GM18517 (cell line): ENCODE data around the gene CKAP4.

Source experiments
- ATAC-seq: cut with Tn5 transposase; IDR thresholded peaks from one replicate; pipeline ENCODE4 v1.9.1; 2021; ENCODE audit warnings: mild to moderate bottlenecking, moderate library complexity; ENCODE audit not compliant: unreplicated experiment

The CKAP4 gene

DNA sequence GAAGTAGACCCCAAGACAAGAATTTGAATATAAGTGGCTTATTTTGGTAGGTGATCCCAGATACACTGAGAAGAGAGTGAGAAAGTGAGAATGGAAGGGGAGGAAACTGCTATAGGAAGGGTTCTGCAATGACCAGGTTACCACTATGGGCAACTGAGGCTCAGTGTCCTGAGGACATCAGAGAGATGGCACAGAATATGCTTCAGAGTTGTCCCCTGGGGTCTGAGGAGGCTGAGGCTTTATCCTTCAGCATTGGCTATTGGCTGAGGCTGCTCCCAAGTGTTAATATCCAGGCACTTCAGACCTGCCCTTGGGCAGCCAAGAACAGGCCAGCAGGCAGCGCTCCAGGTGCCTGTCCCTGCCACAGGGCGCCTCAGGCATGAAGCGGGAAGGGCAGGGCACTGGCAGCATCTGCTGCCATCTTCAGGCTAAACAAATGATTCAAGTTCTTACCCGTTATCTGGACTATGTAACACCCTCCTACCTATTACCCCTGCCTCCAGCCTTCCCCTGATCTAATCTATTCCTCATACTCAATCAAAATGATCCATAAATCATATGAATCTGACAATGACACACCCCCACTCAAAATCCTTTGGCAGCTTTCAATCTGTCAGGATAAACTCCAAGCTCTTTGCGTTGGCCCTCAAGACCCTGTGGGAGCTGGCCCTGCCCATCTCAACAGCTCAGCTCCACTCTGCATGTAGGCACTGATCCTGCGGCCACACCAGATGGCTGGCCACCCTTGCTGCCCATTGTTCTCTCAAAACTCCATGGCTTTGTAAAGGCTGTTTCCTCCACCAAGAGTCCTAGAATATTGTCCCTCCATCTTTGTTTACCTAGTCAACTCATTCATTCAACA is 42.4 kb downstream of the CKAP4 start:
- ATAC-seq: no peak

DNA sequence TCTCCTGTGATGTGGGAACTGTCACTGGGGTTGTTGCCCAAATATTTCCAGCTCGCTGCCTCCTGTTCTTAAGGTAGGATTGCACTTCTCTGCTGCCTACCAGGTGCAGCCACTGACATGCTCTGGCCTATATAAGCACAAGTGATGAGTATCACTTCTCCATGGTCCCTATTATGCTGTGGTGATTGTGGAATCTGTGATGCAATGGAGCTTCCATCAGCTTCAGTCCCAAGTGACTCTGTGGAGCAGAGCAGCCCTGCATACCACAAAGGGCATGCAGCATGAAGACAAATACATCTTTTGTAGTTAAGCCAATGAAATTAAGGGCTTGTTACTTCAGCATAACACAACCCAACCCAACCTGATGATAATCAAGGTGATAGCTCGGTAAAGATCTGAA is 43.5 kb downstream of the CKAP4 start:
- ATAC-seq: no peak

DNA sequence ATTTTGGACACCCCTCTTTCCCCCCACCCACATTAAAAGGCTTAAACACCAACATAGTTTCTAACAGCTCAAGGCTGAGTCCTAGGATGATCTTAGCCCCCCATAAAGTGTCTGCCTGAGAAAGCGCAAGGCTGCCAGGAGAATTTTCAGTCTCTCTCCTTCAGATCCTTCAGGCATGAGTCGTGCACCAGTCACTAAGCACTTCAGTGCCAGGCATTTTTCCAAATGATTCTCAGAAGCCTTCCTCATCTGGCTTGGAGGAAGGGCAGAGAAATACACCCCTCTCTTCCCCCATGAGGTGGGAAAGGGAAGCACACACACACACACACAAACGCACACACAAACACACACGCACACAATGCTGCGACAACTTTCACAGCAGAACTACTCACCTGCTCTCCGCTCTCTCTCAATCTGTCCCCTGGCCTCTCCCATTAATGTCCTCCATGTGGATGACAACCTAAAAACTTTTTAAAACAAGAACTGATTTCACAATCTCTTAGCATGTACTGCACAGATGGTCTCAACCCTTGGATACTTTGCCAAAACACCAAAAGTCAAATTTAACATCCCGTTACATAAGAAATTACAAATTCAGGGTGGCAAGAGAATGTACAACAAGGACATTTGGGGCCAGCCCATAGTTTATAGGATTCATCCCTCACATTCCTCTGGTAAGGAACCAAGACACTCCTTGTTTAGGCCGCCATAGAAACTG is 49.8 kb downstream of the CKAP4 start:
- ATAC-seq: no peak

DNA sequence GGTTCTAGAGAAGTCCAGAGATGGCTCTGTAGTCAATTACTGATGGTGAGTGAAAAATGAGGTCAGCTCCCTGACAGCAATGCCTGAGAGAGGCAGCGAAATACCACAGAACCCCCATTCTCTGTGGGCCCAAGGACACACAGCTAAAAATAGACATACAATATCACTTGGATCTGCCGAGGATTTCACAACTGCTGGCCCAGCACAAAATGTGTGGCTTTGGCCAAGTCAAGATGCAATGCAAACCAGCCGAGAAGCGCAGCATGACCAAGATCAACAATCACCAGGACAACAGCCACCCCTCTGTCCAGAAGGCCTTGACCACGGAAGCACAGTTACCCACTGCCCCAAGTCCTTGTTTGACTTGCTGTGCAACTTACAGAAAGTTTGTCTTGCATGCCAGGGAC is 52.2 kb downstream of the CKAP4 start:
- no peak for ATAC-seq

DNA sequence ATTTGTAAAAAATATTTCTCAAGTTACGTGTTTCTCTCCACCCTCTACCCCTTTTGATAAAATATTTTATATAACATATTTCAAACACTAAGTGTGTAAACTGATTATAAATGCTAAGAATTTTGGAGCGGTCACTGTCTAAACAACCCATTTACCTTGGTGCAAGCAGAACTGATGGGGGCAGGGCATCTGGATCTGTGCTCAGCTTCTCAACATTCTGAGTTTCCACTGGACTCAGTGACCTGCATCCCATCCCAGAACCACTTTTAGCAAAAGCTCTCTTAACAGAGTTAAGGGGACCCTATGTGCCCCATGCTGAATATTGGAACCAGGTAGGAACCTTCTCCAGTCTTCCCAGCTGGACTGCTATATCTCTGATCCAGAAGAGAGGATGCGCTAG is 53.5 kb downstream of the CKAP4 start:
- no peak for ATAC-seq

DNA sequence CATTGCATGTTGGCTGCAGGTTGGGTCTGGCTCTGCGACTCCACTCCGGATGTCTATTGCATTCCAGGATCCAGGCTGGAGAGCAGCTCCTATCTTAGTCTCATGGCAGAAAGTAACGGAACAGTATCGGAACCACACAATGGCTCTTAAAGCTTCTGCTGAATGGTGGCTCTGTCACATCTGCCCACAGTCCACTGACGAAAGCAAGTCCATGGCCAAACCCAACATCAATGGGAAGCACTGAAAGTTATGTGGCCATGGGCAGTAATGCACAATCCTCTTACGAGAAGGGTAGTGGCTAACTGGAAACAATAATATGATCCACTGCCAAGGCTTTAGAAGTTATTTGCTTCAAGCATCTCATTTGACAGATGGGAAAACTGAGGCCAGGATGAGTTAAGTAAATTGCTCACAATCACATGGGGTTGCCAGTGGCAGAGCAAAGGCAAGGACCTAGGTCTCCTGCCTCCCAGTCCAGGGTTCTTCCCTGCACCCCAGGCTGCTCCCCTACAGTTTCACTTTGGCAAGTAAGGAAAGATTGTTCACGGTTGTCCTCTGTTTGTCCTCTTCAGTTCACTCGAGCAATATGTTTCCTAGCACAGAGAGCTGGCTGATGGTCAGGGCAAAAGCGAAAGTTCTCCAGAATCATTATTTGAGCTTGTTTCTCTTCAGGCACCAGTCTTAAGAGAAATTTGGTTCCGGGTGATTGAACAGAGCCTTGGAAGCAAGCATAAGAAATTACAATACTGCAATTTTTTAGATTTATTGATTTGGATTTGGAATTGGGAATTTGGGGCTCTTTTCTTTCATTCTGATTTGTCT is 54.2 kb downstream of the CKAP4 start:
- no peak for ATAC-seq

DNA sequence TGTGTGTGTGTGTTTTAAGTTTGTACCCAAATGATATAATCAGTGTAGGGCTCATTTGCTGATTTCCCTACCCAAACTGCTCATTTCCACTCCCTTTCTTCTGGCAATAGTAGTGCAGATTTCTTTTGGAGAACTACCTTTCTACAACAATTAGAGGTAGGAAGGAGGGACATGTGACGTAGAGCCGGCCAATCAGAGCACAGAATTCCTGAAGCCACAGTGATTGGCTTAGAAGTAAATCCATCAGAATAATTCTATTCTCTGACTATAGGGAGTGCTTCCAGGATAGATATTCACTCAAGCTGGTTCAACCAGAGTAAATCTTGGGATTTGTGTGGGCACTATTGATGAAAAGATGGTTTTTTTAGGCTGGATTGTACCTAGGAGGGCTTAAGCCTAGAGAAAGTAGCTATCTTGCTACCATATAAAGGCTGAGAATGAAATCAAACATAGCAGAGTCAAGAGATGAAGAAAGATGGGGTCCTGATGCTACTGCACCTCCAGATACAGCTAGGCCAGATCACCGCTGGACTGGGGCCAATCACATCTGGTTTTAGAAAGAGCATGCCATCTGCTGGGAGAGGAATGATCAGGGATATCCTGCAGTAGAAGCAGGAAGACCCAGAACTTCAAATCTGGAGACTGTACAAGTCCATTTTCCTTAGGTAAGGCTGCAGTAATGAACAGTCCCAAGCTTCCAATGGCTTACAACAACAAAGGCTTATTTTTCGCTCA is 55.0 kb downstream of the CKAP4 start:
- no peak for ATAC-seq

DNA sequence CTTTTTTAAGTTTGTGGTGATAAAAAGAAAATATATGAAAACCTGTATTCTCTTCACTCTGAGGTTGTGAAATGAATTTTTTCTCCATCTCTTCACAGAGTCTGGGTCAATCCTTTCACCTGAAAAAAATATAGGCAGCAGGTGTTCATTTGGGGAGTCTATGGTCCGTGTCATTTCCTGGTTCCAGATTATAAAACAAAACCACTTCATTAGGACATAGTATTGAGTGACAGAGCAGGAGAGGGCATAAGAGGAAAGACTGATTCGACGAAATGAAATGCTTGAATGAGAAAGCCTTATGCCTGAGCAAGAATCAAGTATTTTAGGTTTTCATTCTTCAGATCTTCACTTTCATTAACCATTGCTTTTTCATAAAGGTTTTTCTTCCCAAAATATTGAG is 57.2 kb downstream of the CKAP4 start:
- ATAC-seq: no peak

DNA sequence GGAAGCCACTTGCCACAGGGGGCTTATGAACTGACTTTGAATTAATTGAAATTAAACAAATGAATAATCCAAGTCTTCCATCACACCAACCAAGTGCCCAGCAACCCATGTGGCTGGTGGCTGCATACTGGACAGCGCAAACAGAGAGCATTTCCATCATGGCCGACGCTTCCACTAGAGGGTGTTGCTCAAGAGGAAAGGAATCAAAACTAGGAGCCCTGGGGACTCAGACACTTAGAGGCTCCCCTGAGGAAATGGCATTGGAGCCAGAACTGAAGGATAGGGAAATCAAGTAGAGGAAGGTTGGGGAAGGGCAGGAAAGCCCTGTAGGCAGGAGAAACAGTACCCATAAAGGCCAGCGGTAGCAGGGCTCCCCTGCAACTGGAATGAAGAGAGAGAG is 58.5 kb downstream of the CKAP4 start:
- no peak for ATAC-seq

DNA sequence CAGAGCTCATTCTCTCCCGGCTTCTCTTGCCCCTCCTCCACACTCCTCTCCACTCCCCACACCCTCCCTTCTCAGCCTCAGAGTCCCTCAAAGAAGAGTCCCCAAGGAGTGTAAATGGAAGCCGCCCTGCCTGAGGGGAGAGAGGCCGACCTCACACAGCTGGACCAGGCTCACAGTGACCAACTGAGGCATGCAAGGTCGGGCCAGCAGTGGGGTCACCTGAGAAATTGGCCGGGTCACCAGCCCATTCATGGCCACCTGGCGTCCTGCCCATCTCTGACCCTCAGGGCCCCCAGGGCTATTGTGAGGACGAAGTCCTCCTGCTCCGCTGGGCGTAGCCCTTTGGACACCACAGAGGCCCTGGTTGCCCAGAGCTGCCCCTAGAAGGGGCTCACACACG is 59.6 kb downstream of the CKAP4 start:
- ATAC-seq: no peak
